Measurements from ENCODE around the gene UGGT2. TPM values are rescaled to one million over a fixed set of nuclear protein-coding genes. Genes with fewer than 3 reads are reported as not detected.

UGGT2 gene
- total and polyA plus RNA-seq, 2 of the 13 experiments (the other 11 are each of a cell fraction or from before 2014, with no cell fraction given), result 13.2 to 27.1 TPM

- Histone ChIP-seq H3K27me3 (ENCODE audit: control insufficient read depth in 1 of 2, insufficient read depth in 2 of 2, low read length in 2 of 2) (no peaks in the 10 kb centered on the region), H3K4me2 (ENCODE audit: low read depth, low read length) (no peak overlapping the region), H3K4me3 (replicated peaks in 1 of 3; ENCODE audit: insufficient read depth in 1 of 3, low read depth in 2 of 3, low read length in 3 of 3) (no peak overlapping the region), H3K79me2 (ENCODE audit: insufficient read depth, low read length) (no peaks in the 10 kb centered on the region), H3K27ac (ENCODE audit: extremely low read length, insufficient read depth, low read length) (no peak overlapping the region), H2AFZ (ENCODE audit: low read length) (no peak overlapping the region), H4K20me1 (ENCODE audit: insufficient read depth, low read length) (no peaks in the 10 kb centered on the region), H3K4me1 (ENCODE audit: insufficient read depth, low read length) (no peaks in the 10 kb centered on the region), H3K36me3 (replicated peaks in 1 of 2; ENCODE audit: control insufficient read depth in 1 of 2, insufficient read depth in 2 of 2, low read length in 2 of 2) (no peaks in the 10 kb centered on the region), H3K9ac (ENCODE audit: insufficient read depth, low read depth, low read length) (no peak overlapping the region), H3K9me3 (ENCODE audit: low read length) (no peaks in the 10 kb centered on the region)
- no TSS peak for BruUV-seq (replicated peaks)
- FAIRE-seq, result no peak
- ATAC-seq, result no peak
- ChIA-PET POLR2A (interaction anchor here (2.1 kb wide), 1 partner anchor 18 kb away, joined by 6 read pairs; the partner anchor contains the start of gene UGGT2), CTCF (ENCODE audit: low intra/inter-chr PET ratio, low total read pairs) (no interaction called here)
- TF ChIP-seq SPEN (CRISPR knock-in tag; IDR thresholded peaks at IDR 0.05; ENCODE audit: low read depth) (no peak), UBTF (CRISPR knock-in tag; IDR thresholded peaks at IDR 0.05) (no peak), BRD4 (CRISPR knock-in tag; IDR thresholded peaks at IDR 0.05) (no peak), SKI (IDR thresholded peaks at IDR 0.05; ENCODE audit: partially characterized antibody) (no peak), ZNF17 (CRISPR knock-in tag; IDR thresholded peaks at IDR 0.05) (no peak), GATAD2A (CRISPR knock-in tag; IDR thresholded peaks at IDR 0.05) (no peak), BRCA1 (CRISPR knock-in tag; IDR thresholded peaks at IDR 0.05) (no peak), HOXA9 (CRISPR knock-in tag; IDR thresholded peaks at IDR 0.05; ENCODE audit: borderline replicate concordance) (no peak), MTERF4 (CRISPR knock-in tag; IDR thresholded peaks at IDR 0.05) (no peak)
- no peak for DNase-seq (ENCODE audit: low spot score)
- WGBS (ENCODE audit: low lambda C conversion rate), result 43% methylated on average over 6 of the region's 6 CpGs
- in situ Hi-C loops (cut with HindIII; ENCODE audit: extremely low pct_ligation_motif_present, low pct_unique_long_range_greater_than_20kb), result no loop called here
- intact Hi-C loops (cut with micrococcal nuclease; ENCODE audit: unreplicated experiment), result no loop called here
Observed at GRCh38 chr13:96071504-96071903, 18.3 kb upstream of the UGGT2 start.
